Measurements from ENCODE around the gene PKDCC. TPM values are rescaled to one million over a fixed set of nuclear protein-coding genes. Genes with fewer than 3 reads are reported as not detected.
"Not testable (repeated sequence)": the region's sequence is repeated elsewhere in the genome, so short reads cannot be mapped to it uniquely, and the experiment has no call there.

PKDCC gene
- total RNA-seq, 4 donors from 2014 or later, result 152 to 246 (median 186) TPM

DNA sequence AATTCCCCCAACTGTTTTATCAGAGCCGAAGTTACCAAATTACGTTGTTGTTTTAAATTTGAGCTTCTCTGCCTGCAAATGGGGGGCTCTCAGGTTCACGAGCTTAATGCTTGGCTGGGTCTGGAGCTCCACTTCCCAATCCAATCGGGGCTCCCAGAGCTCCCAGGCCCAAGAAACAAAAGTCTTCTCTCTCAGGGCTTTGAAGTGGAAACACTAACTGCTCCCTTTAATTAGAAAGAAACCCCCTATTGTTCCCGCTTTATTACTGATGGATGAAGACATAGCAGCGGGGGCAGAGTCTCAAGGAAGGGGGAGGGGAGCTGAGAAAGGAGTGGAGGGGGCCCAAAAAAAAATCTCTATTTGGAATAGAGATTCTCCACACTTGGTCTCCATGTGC lies 15.6 kb upstream of the PKDCC start:
- Histone ChIP-seq H3K36me3 (no peaks in the 10 kb centered on the region), H3K27me3 (no peaks in the 10 kb centered on the region), H3K27ac (no peak overlapping the region), H3K9me3 (no peaks in the 10 kb centered on the region), H3K4me1 (peaks cover 11 to 15% of the 10 kb centered on the region in 2 donors), H3K4me3 (no peak overlapping the region)
- DNase-seq (no peak), ATAC-seq (no peak)
- no peak for TF ChIP-seq POLR2A (IDR thresholded peaks at IDR 0.05)
- TF ChIP-seq, protein P1, sequence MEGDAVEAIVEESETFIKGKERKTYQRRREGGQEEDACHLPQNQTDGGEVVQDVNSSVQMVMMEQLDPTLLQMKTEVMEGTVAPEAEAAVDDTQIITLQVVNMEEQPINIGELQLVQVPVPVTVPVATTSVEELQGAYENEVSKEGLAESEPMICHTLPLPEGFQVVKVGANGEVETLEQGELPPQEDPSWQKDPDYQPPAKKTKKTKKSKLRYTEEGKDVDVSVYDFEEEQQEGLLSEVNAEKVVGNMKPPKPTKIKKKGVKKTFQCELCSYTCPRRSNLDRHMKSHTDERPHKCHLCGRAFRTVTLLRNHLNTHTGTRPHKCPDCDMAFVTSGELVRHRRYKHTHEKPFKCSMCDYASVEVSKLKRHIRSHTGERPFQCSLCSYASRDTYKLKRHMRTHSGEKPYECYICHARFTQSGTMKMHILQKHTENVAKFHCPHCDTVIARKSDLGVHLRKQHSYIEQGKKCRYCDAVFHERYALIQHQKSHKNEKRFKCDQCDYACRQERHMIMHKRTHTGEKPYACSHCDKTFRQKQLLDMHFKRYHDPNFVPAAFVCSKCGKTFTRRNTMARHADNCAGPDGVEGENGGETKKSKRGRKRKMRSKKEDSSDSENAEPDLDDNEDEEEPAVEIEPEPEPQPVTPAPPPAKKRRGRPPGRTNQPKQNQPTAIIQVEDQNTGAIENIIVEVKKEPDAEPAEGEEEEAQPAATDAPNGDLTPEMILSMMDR (IDR thresholded peaks at IDR 0.05 in 4 of 5, conservative IDR thresholded peaks at IDR 0.05 in 1 of 5), result no peak
- intact Hi-C loops (cut with DNase I; ENCODE audit: low total_unique reads), result no loop called here
- in situ Hi-C loops (cut with MboI; ENCODE audit: low sequenced_read_pairs in 4 of 4), result no loop called here

DNA sequence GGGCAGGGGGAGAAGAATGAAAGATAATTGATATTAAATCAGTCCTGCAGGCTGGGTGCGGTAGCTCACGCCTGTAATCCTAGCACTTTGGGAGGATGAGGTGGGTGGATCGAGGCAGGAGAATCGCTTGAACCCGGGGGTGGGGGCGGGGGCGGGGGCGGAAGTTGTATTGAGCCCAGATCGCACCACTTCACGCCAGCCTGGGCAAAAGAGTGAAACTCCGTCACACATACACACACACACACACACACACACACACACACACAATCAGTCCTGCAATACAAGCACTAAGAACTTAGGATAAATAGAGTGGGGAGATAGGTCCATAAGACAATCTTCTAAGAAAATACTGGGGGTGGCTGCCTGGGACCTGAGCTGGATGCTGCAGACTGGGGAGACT lies 15.1 kb upstream of the PKDCC start:
- in situ Hi-C loops (cut with MboI; ENCODE audit: low sequenced_read_pairs in 4 of 4) (no loop called here), intact Hi-C loops (cut with DNase I; ENCODE audit: low total_unique reads) (no loop called here)
- Histone ChIP-seq H3K9me3 (no peaks in the 10 kb centered on the region), H3K36me3 (no peaks in the 10 kb centered on the region), H3K27me3 (no peaks in the 10 kb centered on the region), H3K4me1 (peaks cover 11 to 15% of the 10 kb centered on the region in 2 donors), H3K4me3 (no peak overlapping the region), H3K27ac (no peak overlapping the region)
- TF ChIP-seq POLR2A (IDR thresholded peaks at IDR 0.05), result no peak
- TF ChIP-seq, protein P1 (IDR thresholded peaks at IDR 0.05 in 4 of 5, conservative IDR thresholded peaks at IDR 0.05 in 1 of 5), result no peak
- DNase-seq, result no peak
- ATAC-seq, result no peak

DNA sequence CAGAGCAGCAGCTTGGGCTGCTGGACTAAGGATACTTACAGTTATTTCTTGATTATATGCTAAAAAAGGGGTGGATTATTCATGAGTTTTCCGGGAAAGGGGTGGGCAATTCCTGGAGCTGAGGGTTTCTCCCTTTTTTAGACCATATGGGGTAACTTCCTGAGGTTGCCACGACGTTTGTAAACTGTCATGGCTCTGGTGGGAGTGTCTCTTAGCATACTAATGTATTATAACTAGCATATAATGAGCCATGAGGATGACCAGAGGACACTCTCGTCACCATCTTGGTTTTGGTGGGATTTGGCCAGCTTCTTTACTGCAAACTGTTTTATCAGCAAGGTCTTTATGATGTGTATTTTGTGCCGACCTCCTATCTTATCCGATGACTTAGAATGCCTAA lies 13.7 kb upstream of the PKDCC start:
- intact Hi-C loops (cut with DNase I; ENCODE audit: low total_unique reads); H3K9me3 ChIP-seq; H3K27ac ChIP-seq: not testable (repeated sequence)

DNA sequence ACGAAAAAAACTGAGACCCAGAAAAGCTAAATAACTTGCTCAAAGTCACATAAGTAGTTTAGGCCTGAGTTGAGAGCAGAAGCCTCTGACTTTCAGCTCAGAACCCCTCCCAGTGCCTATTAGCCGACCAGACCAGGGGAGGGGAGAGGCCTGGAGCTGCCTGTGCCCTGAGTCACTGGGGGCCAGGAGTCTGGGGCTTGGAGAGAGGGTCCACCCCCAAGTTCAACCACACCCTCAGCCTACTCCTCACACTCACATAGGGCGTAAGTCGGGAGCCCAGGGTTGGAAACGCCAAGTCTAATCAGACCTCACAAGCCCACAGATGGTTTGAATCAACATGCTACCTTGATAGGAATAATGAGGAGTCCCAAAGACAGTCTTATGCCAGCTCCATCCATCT lies 12.6 kb upstream of the PKDCC start:
- DNase-seq (no peak), ATAC-seq (no peak)
- Histone ChIP-seq H3K36me3 (no peaks in the 10 kb centered on the region), H3K27me3 (no peaks in the 10 kb centered on the region), H3K4me1 (no peaks in the 10 kb centered on the region), H3K4me3 (no peak overlapping the region), H3K27ac (no peak overlapping the region), H3K9me3 (no peaks in the 10 kb centered on the region)
- TF ChIP-seq, protein P1 (IDR thresholded peaks at IDR 0.05 in 4 of 5, conservative IDR thresholded peaks at IDR 0.05 in 1 of 5), result no peak
- no peak for TF ChIP-seq POLR2A (IDR thresholded peaks at IDR 0.05)
- in situ Hi-C loops (cut with MboI; ENCODE audit: low sequenced_read_pairs in 4 of 4) (no loop called here), intact Hi-C loops (cut with DNase I; ENCODE audit: low total_unique reads) (no loop called here)

More for the DNA sequence above, 13.7 kb upstream of the PKDCC start:
- H3K4me3 ChIP-seq; ATAC-seq; H3K4me1 ChIP-seq; in situ Hi-C loops (cut with MboI; ENCODE audit: low sequenced_read_pairs in 4 of 4); H3K27me3 ChIP-seq; DNase-seq; H3K36me3 ChIP-seq: not testable (repeated sequence)

DNA sequence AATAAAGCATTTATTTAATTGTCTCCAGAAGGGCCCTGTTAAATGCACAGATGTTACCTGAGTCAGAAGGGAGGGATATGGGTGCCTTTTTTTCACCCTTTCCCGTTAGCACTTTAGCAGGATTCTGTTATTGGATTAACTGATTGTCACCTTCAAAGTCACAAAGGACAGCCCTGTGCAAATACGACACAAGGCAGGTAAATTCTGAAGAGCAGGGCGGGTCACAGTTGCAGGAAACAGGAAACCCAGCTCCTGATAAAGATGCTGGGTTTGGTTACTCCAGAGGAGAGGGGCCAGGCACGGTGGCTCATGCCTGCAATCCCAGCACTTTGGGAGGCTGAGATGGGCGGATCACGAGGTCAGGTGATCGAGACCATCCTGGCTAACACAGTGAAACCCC lies 11.4 kb upstream of the PKDCC start:
- H3K36me3 ChIP-seq, result no peaks in the 10 kb centered on the region
- H3K9me3 ChIP-seq, result no peaks in the 10 kb centered on the region
- H3K27me3 ChIP-seq, result no peaks in the 10 kb centered on the region
- no peak for ATAC-seq
- DNase-seq, result no peak
- intact Hi-C loops (cut with DNase I; ENCODE audit: low total_unique reads), result no loop called here
- H3K27ac ChIP-seq, result no peak overlapping the region
- H3K4me1 ChIP-seq, result no peaks in the 10 kb centered on the region
- TF ChIP-seq POLR2A (IDR thresholded peaks at IDR 0.05), result no peak
- TF ChIP-seq, protein P1 (IDR thresholded peaks at IDR 0.05 in 4 of 5, conservative IDR thresholded peaks at IDR 0.05 in 1 of 5), result no peak
- in situ Hi-C loops (cut with MboI; ENCODE audit: low sequenced_read_pairs in 4 of 4), result no loop called here
- no peak overlapping the region for H3K4me3 ChIP-seq
